Chondrocyte (in vitro differentiated cells): ENCODE results near the gene USH1G. TPM values are rescaled to one million over a fixed set of nuclear protein-coding genes. Genes with fewer than 3 reads are reported as not detected.

Source experiments
- DNase-seq: peaks from one replicate; pipeline ENCODE4 v3.0.0; 2021; ENCODE audit warnings: mixed read lengths, low spot score
- H3K27ac Mint-ChIP-seq: one replicate; pipeline ENCODE4 v1.8.0; 2021; ENCODE audit warnings: mild to moderate bottlenecking, moderate library complexity, mixed read lengths; ENCODE audit not compliant: unreplicated experiment
- H3K27me3 Mint-ChIP-seq: 2 replicates; pipeline ENCODE4 v1.8.0; 2021; ENCODE audit warnings: low read depth, mixed read lengths
- H3K36me3 Mint-ChIP-seq: 2 replicates; pipeline ENCODE4 v1.8.0; 2021; ENCODE audit warnings: low read depth, mixed read lengths
- H3K4me1 Mint-ChIP-seq: 2 replicates; pipeline ENCODE4 v1.8.0; 2021; ENCODE audit warnings: low read depth, mild to moderate bottlenecking, mixed read lengths
- H3K4me3 Mint-ChIP-seq: one replicate; pipeline ENCODE4 v1.8.0; 2021; ENCODE audit warnings: mild to moderate bottlenecking, moderate library complexity, mixed read lengths; ENCODE audit not compliant: unreplicated experiment
- H3K9me3 Mint-ChIP-seq: 2 replicates; pipeline ENCODE4 v1.8.0; 2021; ENCODE audit warnings: low read depth, mixed read lengths
- CTCF ChIP-seq: fragments of 200-600 bp; sonication (generic); IDR thresholded peaks from 2 replicates; pipeline ENCODE4 v1.5.0; 2021; ENCODE audit warnings: antibody characterized with exemption, mild to moderate bottlenecking, moderate library complexity
- total RNA-seq: library from RNA; stranded (reverse); gene quantifications from 3 replicates; pipeline ENCODE4 v1.2.1, GENCODE V29; 2021

The USH1G gene
- total RNA-seq, 1 donor from 2014 or later: not detected

GRCh38 chr17:74890554-74890953 lies 32.5 kb downstream of the USH1G start:
- no peak for DNase-seq
- Mint-ChIP-seq H3K27ac (no peak overlapping the region), H3K36me3 (no peaks in the 10 kb centered on the region), H3K27me3 (peaks cover 59% of the 10 kb centered on the region), H3K9me3 (no peaks in the 10 kb centered on the region), H3K4me3 (no peak overlapping the region), H3K4me1 (peaks cover 3% of the 10 kb centered on the region)
- no peak for TF ChIP-seq CTCF

GRCh38 chr17:74888469-74888868 lies 34.6 kb downstream of the USH1G start:
- H3K4me1 Mint-ChIP-seq: no peaks in the 10 kb centered on the region
- H3K27ac Mint-ChIP-seq: no peak overlapping the region
- peaks cover 46% of the 10 kb centered on the region for H3K27me3 Mint-ChIP-seq
- DNase-seq: no peak
- no peak overlapping the region for H3K4me3 Mint-ChIP-seq
- no peaks in the 10 kb centered on the region for H3K36me3 Mint-ChIP-seq
- no peaks in the 10 kb centered on the region for H3K9me3 Mint-ChIP-seq
- no peak for TF ChIP-seq CTCF

- no peak for TF ChIP-seq CTCF
- Mint-ChIP-seq H3K4me3 (no peak overlapping the region), H3K4me1 (no peaks in the 10 kb centered on the region), H3K27me3 (peaks cover 55% of the 10 kb centered on the region), H3K9me3 (no peaks in the 10 kb centered on the region), H3K36me3 (no peaks in the 10 kb centered on the region), H3K27ac (no peak overlapping the region)
- no peak for DNase-seq
Observed at GRCh38 chr17:74883241-74883745, 39.8 kb downstream of the USH1G start.

GRCh38 chr17:74882517-74883240 lies 40.4 kb downstream of the USH1G start:
- no peaks in the 10 kb centered on the region for H3K9me3 Mint-ChIP-seq
- no peaks in the 10 kb centered on the region for H3K4me1 Mint-ChIP-seq
- DNase-seq: no peak
- no peak overlapping the region for H3K4me3 Mint-ChIP-seq
- TF ChIP-seq CTCF: no peak
- no peak overlapping the region for H3K27ac Mint-ChIP-seq
- peaks cover 50% of the 10 kb centered on the region for H3K27me3 Mint-ChIP-seq
- no peaks in the 10 kb centered on the region for H3K36me3 Mint-ChIP-seq

GRCh38 chr17:74881073-74881472 lies 42.0 kb downstream of the USH1G start:
- peaks cover 46% of the 10 kb centered on the region for H3K27me3 Mint-ChIP-seq
- DNase-seq: no peak
- H3K36me3 Mint-ChIP-seq: no peaks in the 10 kb centered on the region
- H3K27ac Mint-ChIP-seq: no peak overlapping the region
- no peak for TF ChIP-seq CTCF
- H3K4me1 Mint-ChIP-seq: no peaks in the 10 kb centered on the region
- H3K4me3 Mint-ChIP-seq: no peak overlapping the region
- H3K9me3 Mint-ChIP-seq: no peaks in the 10 kb centered on the region
